HEK293 (cell line): ENCODE data around the gene CPE.

Experiments used
- CTCF ChIP-seq: fragments of 450-650 bp; formaldehyde crosslinking; IDR thresholded peaks from 2 replicates; pipeline ENCODE4 v1.5.1; 2016; ENCODE audit warnings: missing biosample characterization, missing genetic modification characterization
- ZNF157 ChIP-seq: fragments of 450-650 bp; formaldehyde crosslinking; IDR thresholded peaks from 2 replicates; pipeline ENCODE4 v1.5.1; 2016; ENCODE audit warnings: missing biosample characterization, missing genetic modification characterization
- ZNF23 ChIP-seq: fragments of 450-650 bp; formaldehyde crosslinking; IDR thresholded peaks from 2 replicates; pipeline ENCODE4 v1.5.1; 2016; ENCODE audit warnings: missing biosample characterization, missing genetic modification characterization, borderline replicate concordance
- ZNF324 ChIP-seq: fragments of 450-650 bp; formaldehyde crosslinking; IDR thresholded peaks from 2 replicates; pipeline ENCODE4 v1.5.1; 2016; ENCODE audit warnings: missing biosample characterization, missing genetic modification characterization
- ZNF514 ChIP-seq: fragments of 450-650 bp; formaldehyde crosslinking; IDR thresholded peaks from 2 replicates; pipeline ENCODE4 v1.5.1; 2016; ENCODE audit warnings: missing biosample characterization, missing genetic modification characterization
- ZNF558 ChIP-seq: fragments of 450-650 bp; formaldehyde crosslinking; IDR thresholded peaks from 2 replicates; pipeline ENCODE4 v1.5.1; 2016; ENCODE audit warnings: missing biosample characterization, missing genetic modification characterization
- ZNF677 ChIP-seq: fragments of 450-650 bp; IDR thresholded peaks from 2 replicates; pipeline ENCODE4 v1.5.0; 2018; ENCODE audit warnings: missing biosample characterization, mild to moderate bottlenecking, missing genetic modification characterization, moderate library complexity
- TF ChIP-seq, protein P1 (sequence below): fragments of 450-650 bp; formaldehyde crosslinking; IDR thresholded peaks from 2 replicates; pipeline ENCODE4 v1.5.1; 2017; ENCODE audit warnings: missing biosample characterization, missing genetic modification characterization

- TF ChIP-seq, protein P1, sequence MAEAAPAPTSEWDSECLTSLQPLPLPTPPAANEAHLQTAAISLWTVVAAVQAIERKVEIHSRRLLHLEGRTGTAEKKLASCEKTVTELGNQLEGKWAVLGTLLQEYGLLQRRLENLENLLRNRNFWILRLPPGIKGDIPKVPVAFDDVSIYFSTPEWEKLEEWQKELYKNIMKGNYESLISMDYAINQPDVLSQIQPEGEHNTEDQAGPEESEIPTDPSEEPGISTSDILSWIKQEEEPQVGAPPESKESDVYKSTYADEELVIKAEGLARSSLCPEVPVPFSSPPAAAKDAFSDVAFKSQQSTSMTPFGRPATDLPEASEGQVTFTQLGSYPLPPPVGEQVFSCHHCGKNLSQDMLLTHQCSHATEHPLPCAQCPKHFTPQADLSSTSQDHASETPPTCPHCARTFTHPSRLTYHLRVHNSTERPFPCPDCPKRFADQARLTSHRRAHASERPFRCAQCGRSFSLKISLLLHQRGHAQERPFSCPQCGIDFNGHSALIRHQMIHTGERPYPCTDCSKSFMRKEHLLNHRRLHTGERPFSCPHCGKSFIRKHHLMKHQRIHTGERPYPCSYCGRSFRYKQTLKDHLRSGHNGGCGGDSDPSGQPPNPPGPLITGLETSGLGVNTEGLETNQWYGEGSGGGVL (tag by site-specific recombination): no peak
- TF ChIP-seq CTCF (no peak), ZNF558 (tag by site-specific recombination) (no peak), ZNF677 (tag by site-specific recombination) (no peak), ZNF514 (tag by site-specific recombination) (no peak), ZNF157 (no peak), ZNF23 (tag by site-specific recombination) (no peak), ZNF324 (tag by site-specific recombination) (no peak)
Observed at GRCh38 chr4:165504184-165504583, 125.4 kb downstream of the CPE start.
